ENCODE data around the gene CSH2. TPM values are rescaled to one million over a fixed set of nuclear protein-coding genes. Genes with fewer than 3 reads are reported as not detected.
"Not testable (repeated sequence)": the region's sequence is repeated elsewhere in the genome, so short reads cannot be mapped to it uniquely, and the experiment has no call there.

The CSH2 gene
- total RNA-seq, 2 experiments from 2014 or later, result not detected

DNA sequence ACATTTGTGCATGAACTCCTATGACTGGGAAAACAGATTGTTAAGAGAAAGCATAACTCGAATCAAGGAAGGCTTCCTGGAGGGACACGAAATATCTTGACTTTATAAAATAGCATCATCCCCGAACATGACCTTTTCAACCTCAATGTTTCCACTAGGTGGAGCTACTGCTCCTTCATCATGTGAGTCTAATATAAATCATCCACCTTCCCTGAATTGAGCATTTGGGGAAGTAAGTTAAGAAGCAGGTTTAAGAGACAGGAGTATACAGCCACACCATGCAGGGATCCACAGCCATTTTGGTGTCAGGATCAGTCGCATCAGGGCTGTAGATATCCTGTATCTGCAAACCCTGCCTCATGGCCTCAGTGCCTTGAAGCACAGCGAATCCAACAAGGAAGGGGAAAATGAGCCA is 30.3 kb upstream of the CSH2 start:
- POLR2A ChIA-PET; H3K36me3 Mint-ChIP-seq (ENCODE audit: low read depth); H3K27me3 Mint-ChIP-seq; intact Hi-C loops (cut with micrococcal nuclease); H3K27ac Mint-ChIP-seq; H3K4me3 Mint-ChIP-seq; H3K4me1 Mint-ChIP-seq (ENCODE audit: low read depth); H3K9me3 Mint-ChIP-seq: not testable (repeated sequence)
- TF ChIP-seq, protein P1, sequence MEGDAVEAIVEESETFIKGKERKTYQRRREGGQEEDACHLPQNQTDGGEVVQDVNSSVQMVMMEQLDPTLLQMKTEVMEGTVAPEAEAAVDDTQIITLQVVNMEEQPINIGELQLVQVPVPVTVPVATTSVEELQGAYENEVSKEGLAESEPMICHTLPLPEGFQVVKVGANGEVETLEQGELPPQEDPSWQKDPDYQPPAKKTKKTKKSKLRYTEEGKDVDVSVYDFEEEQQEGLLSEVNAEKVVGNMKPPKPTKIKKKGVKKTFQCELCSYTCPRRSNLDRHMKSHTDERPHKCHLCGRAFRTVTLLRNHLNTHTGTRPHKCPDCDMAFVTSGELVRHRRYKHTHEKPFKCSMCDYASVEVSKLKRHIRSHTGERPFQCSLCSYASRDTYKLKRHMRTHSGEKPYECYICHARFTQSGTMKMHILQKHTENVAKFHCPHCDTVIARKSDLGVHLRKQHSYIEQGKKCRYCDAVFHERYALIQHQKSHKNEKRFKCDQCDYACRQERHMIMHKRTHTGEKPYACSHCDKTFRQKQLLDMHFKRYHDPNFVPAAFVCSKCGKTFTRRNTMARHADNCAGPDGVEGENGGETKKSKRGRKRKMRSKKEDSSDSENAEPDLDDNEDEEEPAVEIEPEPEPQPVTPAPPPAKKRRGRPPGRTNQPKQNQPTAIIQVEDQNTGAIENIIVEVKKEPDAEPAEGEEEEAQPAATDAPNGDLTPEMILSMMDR (IDR thresholded peaks at IDR 0.05), result peak; percentile 66
- ATAC-seq, result peak; percentile 74
- DNase-seq, result peak; percentile 57
- CTCF ChIA-PET, result interaction anchor here (0.7 to 9.9 kb wide), 19 partner anchors 8 to 244 kb away, joined by 3 to 82 read pairs (median 5); partner anchors contain the start of genes CD79B, CSHL1 and GH1

DNA sequence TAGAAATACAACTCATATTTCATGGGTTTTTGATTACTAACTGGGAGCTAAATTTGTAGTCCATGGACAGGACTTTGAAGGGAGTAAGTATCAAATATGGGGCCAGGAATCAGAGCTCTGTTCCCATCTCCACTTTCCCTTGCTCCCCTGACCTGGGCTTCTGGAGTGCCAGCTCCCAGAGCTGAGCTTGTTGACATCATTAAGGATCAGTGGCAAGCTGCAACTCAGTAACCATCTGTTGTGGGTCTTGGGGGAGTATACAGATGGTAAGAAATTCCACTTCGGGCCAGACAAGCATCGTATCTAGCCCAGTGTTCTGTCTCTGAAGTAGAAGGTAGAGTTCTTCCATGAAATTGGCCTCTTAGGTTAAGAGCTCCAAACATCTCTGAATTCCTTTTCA is 28.5 kb upstream of the CSH2 start:
- H3K27ac Mint-ChIP-seq; H3K9me3 Mint-ChIP-seq; H3K27me3 Mint-ChIP-seq; ATAC-seq; intact Hi-C loops (cut with micrococcal nuclease); H3K4me3 Mint-ChIP-seq; H3K4me1 Mint-ChIP-seq (ENCODE audit: low read depth); DNase-seq; H3K36me3 Mint-ChIP-seq (ENCODE audit: low read depth): not testable (repeated sequence)
- POLR2A ChIA-PET, result interaction anchor here (0.6 to 0.9 kb wide), 3 partner anchors 9 to 14 kb away, joined by 3 read pairs; partner anchors contain the start of gene CSHL1
- CTCF ChIA-PET, result interaction anchor here (0.5 to 9.9 kb wide), 13 partner anchors 10 to 232 kb away, joined by 3 to 82 read pairs (median 10); partner anchors contain the start of genes CSHL1, GH1 and GH2

DNA sequence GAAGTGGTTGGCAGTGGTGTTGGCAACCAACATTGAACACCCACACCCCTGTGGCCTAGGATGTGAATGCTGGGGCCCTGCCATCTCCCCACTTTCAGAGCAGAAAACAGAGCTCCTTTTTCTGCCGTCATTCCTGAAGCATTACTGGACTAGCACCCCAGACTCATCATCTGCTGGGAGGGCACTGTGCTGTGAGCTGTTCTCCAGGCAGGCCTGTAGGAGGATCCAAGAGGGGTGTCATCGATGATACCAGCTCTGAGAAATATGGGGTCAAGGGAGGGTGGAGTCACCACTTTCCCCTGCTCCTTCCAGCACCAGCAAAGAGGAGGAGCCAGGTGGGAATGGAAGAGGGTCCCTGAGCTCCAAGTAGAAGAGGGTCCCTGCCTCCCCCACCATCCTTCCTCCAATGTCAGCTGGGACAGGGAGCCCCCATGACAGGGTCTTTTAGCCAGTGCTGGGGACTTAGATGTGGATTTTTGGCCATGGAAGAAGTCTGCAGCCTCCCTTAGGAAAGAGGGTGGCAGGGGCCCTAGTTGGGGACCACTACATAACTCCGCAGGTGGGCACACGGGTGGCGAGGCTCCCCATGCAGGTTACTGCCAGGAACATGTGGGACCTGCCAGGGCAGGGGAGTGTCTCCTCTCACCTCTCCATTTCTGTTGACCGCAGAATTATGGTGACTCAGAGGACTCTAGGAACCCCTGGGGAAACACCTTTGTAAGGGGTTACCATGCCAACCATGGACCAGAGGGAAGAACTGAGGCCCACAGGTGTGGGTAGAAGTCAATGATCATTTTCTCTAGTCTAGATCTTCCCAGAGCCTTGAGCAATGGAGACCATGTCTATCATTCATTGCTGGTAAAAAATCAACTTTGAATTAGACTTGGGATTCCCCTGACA is 25.7 kb upstream of the CSH2 start:
- CTCF ChIA-PET, result interaction anchor here (1.2 to 1.3 kb wide), 2 partner anchors 10 to 13 kb away, joined by 3 to 7 read pairs; no protein-coding TSS in a partner anchor

DNA sequence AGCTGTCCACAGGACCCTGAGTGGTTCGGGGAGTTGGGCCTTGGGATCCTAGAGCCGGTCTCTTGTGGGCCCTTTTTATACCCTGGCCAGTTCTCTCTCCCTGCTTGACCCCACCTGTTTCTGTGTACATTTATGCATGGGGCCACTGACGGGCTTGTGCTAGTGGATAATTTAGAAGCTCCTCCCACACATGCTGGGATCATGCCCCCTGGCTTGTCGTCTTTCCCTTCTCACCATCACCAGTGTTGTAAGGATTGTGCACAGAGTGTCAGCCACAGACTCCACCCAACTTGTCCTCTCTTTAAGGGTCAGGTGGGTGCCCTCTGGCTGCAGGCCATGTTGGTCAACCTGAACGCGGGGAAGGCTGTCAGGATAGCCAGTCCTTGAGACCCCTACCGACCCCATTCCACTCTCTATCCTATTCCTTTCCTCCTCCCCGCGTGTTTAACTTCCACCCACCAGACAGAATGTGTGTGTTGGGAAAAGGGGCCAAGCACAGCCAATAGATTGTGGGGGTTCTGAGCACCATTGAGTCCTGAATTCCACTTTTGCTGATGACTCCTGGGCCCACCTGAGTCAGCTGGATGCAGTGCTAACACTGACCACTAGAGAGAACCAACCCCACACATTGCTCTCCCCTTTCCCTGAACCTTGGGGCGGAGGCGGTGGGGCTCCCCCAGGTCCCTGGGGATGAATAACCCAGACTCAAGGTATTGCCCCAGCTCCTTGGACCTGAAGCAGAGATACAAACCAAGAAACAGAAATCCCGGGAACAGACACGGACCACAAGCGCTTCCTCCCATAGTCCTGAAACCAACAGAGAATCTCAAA is 23.3 kb upstream of the CSH2 start, which contains the start of gene CSH1:
Gene CSH1 (minus strand): TSS at position 51 of the 831 bp plus-strand sequence. CDS start 63 bp downstream, outside the sequence.
- POLR2A ChIA-PET; H3K4me1 Mint-ChIP-seq (ENCODE audit: low read depth); H3K36me3 Mint-ChIP-seq (ENCODE audit: low read depth); H3K4me3 Mint-ChIP-seq; intact Hi-C loops (cut with micrococcal nuclease); H3K27ac Mint-ChIP-seq; DNase-seq; H3K9me3 Mint-ChIP-seq; H3K27me3 Mint-ChIP-seq: not testable (repeated sequence)
- CTCF ChIA-PET, result interaction anchor here (0.6 kb wide), 1 partner anchor 154 kb away, joined by 3 read pairs; no protein-coding TSS in a partner anchor
- ATAC-seq, result peak; percentile 61

More for the DNA sequence above, 25.7 kb upstream of the CSH2 start:
- H3K36me3 Mint-ChIP-seq (ENCODE audit: low read depth); H3K27me3 Mint-ChIP-seq; H3K4me3 Mint-ChIP-seq; H3K4me1 Mint-ChIP-seq (ENCODE audit: low read depth); H3K27ac Mint-ChIP-seq; intact Hi-C loops (cut with micrococcal nuclease); POLR2A ChIA-PET; H3K9me3 Mint-ChIP-seq: not testable (repeated sequence)
- ATAC-seq (peak; percentile 77), DNase-seq (peak; percentile 65)

DNA sequence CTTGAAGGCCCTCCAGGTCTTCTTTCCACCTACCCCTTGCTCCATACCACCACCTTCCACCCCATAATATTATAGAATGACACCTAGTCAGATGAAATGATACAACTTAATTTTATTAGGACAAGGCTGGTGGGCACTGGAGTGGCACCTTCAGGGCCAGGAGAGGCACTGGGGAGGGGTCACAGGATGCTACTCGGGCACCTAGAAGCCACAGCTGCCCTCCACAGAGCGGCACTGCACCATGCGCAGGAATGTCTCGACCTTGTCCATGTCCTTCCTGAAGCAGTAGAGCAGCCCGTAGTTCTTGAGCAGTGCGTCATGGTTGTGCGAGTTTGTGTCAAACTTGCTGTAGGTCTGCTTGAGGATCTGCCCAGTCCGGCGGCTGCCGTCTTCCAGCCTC is 21.3 kb upstream of the CSH2 start:
- H3K9me3 Mint-ChIP-seq; H3K36me3 Mint-ChIP-seq (ENCODE audit: low read depth); H3K27ac Mint-ChIP-seq; H3K27me3 Mint-ChIP-seq; intact Hi-C loops (cut with micrococcal nuclease); H3K4me1 Mint-ChIP-seq (ENCODE audit: low read depth); H3K4me3 Mint-ChIP-seq; ATAC-seq; DNase-seq; POLR2A ChIA-PET; CTCF ChIA-PET: not testable (repeated sequence)

DNA sequence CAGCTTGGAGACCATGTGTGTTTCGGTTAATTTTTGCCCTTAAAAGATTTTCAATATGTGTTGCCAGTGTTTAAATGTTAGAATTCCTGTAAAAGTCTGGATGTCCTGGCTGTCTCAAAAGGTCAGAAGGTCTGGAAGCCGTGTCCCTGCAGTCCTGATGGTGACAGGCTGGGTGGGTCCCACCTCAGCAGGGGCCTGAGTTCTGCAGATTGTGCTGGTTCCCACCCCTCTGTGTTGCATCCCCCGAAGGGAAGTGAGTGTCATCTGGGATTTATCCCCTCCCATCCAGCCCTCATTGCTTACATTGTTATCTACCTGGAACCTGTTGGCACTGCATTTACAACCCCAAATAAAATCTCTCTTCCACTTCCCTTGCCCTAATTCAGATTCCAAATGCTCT is 20.5 kb upstream of the CSH2 start:
- H3K36me3 Mint-ChIP-seq (ENCODE audit: low read depth); H3K9me3 Mint-ChIP-seq; H3K4me1 Mint-ChIP-seq (ENCODE audit: low read depth); intact Hi-C loops (cut with micrococcal nuclease); POLR2A ChIA-PET; DNase-seq; ATAC-seq; H3K4me3 Mint-ChIP-seq; H3K27ac Mint-ChIP-seq; H3K27me3 Mint-ChIP-seq: not testable (repeated sequence)
- CTCF ChIA-PET, result interaction anchor here (7.6 kb wide), 1 partner anchor 11 kb away, joined by 82 read pairs; no protein-coding TSS in a partner anchor

DNA sequence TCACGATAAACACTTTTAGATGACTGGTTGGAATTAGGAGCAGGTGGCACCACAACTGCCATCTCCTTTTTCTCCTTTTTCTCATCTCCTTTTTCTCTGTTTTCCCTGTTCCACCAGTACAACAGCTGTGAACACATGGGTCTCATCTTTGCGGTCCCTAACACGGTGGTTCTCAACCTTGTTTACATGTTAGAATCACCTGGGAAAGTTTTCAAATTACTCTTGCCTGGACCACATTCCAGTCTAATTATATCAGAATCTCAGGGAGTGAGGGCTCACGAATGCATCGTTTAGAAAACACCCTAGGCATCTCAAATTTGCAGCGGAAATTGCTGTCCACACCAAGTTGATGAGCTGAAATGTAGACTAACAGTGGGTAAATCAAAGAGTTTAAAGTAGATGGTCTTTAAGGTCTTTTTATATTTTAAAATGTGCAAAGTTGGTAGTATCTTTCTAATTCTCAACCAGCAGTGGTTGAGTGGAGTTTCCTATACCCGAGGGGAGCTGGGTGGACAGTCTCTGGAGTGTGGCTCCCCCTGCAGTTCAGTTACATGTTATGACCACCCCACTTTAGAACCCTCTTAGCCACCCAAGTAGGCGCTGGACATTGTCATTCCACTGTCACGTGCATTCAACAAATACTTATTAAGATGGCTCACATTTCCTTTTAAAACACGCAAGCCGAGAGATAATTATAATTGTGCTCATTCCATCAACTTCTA is 19.0 kb upstream of the CSH2 start:
- DNase-seq; H3K27me3 Mint-ChIP-seq; POLR2A ChIA-PET; H3K36me3 Mint-ChIP-seq (ENCODE audit: low read depth); H3K27ac Mint-ChIP-seq; H3K4me1 Mint-ChIP-seq (ENCODE audit: low read depth); ATAC-seq; H3K9me3 Mint-ChIP-seq; H3K4me3 Mint-ChIP-seq; intact Hi-C loops (cut with micrococcal nuclease): not testable (repeated sequence)
- CTCF ChIA-PET, result interaction anchor here (0.9 to 7.6 kb wide), 2 partner anchors 12 to 242 kb away, joined by 3 to 82 read pairs; no protein-coding TSS in a partner anchor

All from activated CD8-positive, alpha-beta T cell treated with anti-CD3 and anti-CD28 coated beads for 36 hours (primary cell).